ENCODE data around the gene USP48. TPM values are rescaled to one million over a fixed set of nuclear protein-coding genes. Genes with fewer than 3 reads are reported as not detected.

Gene USP48
- total and polyA plus RNA-seq, 2 of the 13 experiments (the other 11 are each of a cell fraction or from before 2014, with no cell fraction given) = 30.4 to 30.7 TPM

DNA sequence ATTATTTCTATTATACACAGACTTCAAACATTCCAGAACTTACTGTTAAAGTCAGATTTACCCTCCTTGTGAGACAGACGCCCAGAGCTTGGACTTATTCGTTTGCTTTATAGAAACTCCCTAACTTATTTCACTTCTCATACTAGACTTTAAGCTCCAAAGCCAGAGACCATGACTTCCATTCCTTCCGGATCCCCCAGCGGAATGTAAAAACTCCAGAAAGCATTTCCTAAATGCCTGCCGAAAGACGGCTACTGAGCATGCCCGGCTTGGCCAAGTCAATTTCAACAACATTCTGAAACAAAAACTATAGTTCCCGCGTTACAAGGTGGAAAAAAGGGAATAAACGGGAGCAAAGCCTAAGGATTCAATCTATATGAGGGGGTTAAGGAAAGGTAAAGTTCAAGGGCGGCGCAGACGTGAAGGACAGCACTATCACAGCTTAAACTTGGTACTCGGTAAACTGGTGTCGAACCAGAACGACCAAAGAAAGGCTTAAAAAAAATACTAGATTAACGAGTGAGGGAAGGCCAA is 1.1 kb downstream of the USP48 start:
- DNase-seq (ENCODE audit: low spot score) (peak; percentile 50), FAIRE-seq (peak; percentile 67), ATAC-seq (no peak)
- peak overlapping the region; percentile 88 for H3K4me2 ChIP-seq (ENCODE audit: low read depth, low read length)
- H3K4me1 ChIP-seq (ENCODE audit: insufficient read depth, low read length) = peaks cover 41% of the 10 kb centered on the region
- WGBS (ENCODE audit: low lambda C conversion rate) = under 1% methylated on average over 17 of the region's 17 CpGs
- ChIA-PET POLR2A (interaction anchor here (0.9 to 2.1 kb wide), 5 partner anchors 44 to 244 kb away, joined by 3 to 6 read pairs (median 3); no protein-coding TSS in a partner anchor), CTCF (ENCODE audit: low intra/inter-chr PET ratio, low total read pairs) (no interaction called here)
- peak overlapping the region; percentile 99 for H3K27ac ChIP-seq (ENCODE audit: extremely low read length, insufficient read depth, low read length)
- BruUV-seq (replicated peaks) = no TSS peak
- H2AFZ ChIP-seq (ENCODE audit: low read length) = peak overlapping the region; percentile 39
- intact Hi-C loops (cut with micrococcal nuclease; ENCODE audit: unreplicated experiment) = loop anchor here (1.0 to 5.0 kb wide), 3 partner anchors 79 to 550 kb away; no protein-coding TSS in a partner anchor
- H3K79me2 ChIP-seq (ENCODE audit: insufficient read depth, low read length) = peaks cover 50% of the 10 kb centered on the region
- no peaks in the 10 kb centered on the region for H3K36me3 ChIP-seq (replicated peaks in 1 of 2; ENCODE audit: control insufficient read depth in 1 of 2, insufficient read depth in 2 of 2, low read length in 2 of 2)
- no peaks in the 10 kb centered on the region for H3K9me3 ChIP-seq (ENCODE audit: low read length)
- H4K20me1 ChIP-seq (ENCODE audit: insufficient read depth, low read length) = peaks cover 19% of the 10 kb centered on the region
- in situ Hi-C loops (cut with HindIII; ENCODE audit: extremely low pct_ligation_motif_present, low pct_unique_long_range_greater_than_20kb) = no loop called here
- peak overlapping the region; percentile 72 to 97 (median 80) for H3K4me3 ChIP-seq (replicated peaks in 1 of 3; ENCODE audit: insufficient read depth in 1 of 3, low read depth in 2 of 3, low read length in 3 of 3)
- H3K9ac ChIP-seq (ENCODE audit: insufficient read depth, low read depth, low read length) = peak overlapping the region; percentile 99
- H3K27me3 ChIP-seq (ENCODE audit: control insufficient read depth in 1 of 2, insufficient read depth in 2 of 2, low read length in 2 of 2) = no peaks in the 10 kb centered on the region; a peak in 1 of 5 replicates
- TF ChIP-seq SNAPC2 (CRISPR knock-in tag; IDR thresholded peaks at IDR 0.05) = no peak
- TF ChIP-seq, protein P1, sequence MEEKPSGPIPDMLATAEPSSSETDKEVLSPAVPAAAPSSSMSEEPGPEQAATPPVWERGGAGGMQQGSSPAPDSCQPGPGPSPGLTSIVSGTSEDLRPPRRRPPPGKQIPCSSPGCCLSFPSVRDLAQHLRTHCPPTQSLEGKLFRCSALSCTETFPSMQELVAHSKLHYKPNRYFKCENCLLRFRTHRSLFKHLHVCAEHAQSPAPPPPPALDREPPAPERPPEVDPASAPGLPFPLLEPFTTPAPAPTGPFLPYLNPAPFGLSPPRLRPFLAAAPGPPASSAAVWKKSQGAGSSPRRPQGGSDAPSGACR (CRISPR knock-in tag; IDR thresholded peaks at IDR 0.05) = 0 out of 2 replicates have a peak, but pooled peaks have one; percentile 13
- TF ChIP-seq SAP130 (CRISPR knock-in tag; IDR thresholded peaks at IDR 0.05; ENCODE audit: low read depth) = peak; percentile 11
- TF ChIP-seq, protein P2, sequence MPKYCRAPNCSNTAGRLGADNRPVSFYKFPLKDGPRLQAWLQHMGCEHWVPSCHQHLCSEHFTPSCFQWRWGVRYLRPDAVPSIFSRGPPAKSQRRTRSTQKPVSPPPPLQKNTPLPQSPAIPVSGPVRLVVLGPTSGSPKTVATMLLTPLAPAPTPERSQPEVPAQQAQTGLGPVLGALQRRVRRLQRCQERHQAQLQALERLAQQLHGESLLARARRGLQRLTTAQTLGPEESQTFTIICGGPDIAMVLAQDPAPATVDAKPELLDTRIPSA (CRISPR knock-in tag; IDR thresholded peaks at IDR 0.05; ENCODE audit: borderline replicate concordance) = no peak
- peak; percentile 54; the same call in 1 of the 2 replicates for TF ChIP-seq PHF21A (CRISPR knock-in tag; IDR thresholded peaks at IDR 0.05)
- TF ChIP-seq GATAD2A (CRISPR knock-in tag; IDR thresholded peaks at IDR 0.05) = 0 out of 2 replicates have a peak, but pooled peaks have one; percentile 5
- no peak for TF ChIP-seq ARHGAP35 (CRISPR knock-in tag; IDR thresholded peaks at IDR 0.05; ENCODE audit: borderline replicate concordance)
- TF ChIP-seq, protein P3, sequence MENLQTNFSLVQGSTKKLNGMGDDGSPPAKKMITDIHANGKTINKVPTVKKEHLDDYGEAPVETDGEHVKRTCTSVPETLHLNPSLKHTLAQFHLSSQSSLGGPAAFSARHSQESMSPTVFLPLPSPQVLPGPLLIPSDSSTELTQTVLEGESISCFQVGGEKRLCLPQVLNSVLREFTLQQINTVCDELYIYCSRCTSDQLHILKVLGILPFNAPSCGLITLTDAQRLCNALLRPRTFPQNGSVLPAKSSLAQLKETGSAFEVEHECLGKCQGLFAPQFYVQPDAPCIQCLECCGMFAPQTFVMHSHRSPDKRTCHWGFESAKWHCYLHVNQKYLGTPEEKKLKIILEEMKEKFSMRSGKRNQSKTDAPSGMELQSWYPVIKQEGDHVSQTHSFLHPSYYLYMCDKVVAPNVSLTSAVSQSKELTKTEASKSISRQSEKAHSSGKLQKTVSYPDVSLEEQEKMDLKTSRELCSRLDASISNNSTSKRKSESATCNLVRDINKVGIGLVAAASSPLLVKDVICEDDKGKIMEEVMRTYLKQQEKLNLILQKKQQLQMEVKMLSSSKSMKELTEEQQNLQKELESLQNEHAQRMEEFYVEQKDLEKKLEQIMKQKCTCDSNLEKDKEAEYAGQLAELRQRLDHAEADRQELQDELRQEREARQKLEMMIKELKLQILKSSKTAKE (CRISPR knock-in tag; IDR thresholded peaks at IDR 0.05; ENCODE audit: borderline replicate concordance) = no peak
- no peak for TF ChIP-seq ZNF101 (CRISPR knock-in tag; IDR thresholded peaks at IDR 0.05; ENCODE audit: borderline replicate concordance, low read depth)
- peak; percentile 53 for TF ChIP-seq TEAD3 (CRISPR knock-in tag; optimal IDR thresholded peaks at IDR 0.05; ENCODE audit: borderline replicate concordance)
- 0 out of 2 replicates have a peak, but pooled peaks have one; percentile 2 for TF ChIP-seq SIN3A (IDR thresholded peaks at IDR 0.05; ENCODE audit: borderline replicate concordance, low read depth, low read length)
- TF ChIP-seq CREM (IDR thresholded peaks at IDR 0.05) = 0 out of 2 replicates have a peak, but pooled peaks have one; percentile 49
- TF ChIP-seq CREM (CRISPR knock-in tag; IDR thresholded peaks at IDR 0.05) = no peak
- no peak for TF ChIP-seq ZSCAN29 (CRISPR knock-in tag; conservative IDR thresholded peaks at IDR 0.05)
- no peak for TF ChIP-seq KLF11 (CRISPR knock-in tag; IDR thresholded peaks at IDR 0.05)
- TF ChIP-seq ZNF660 (CRISPR knock-in tag; IDR thresholded peaks at IDR 0.05; ENCODE audit: borderline replicate concordance, low read depth) = no peak
- TF ChIP-seq ZNF232 (CRISPR knock-in tag; IDR thresholded peaks at IDR 0.05; ENCODE audit: borderline replicate concordance) = no peak
- no peak for TF ChIP-seq ZNF441 (CRISPR knock-in tag; IDR thresholded peaks at IDR 0.05; ENCODE audit: borderline replicate concordance)
- no peak for TF ChIP-seq ZSCAN9 (CRISPR knock-in tag; IDR thresholded peaks at IDR 0.05; ENCODE audit: borderline replicate concordance)
- TF ChIP-seq ONECUT2 (CRISPR knock-in tag; IDR thresholded peaks at IDR 0.05) = no peak
- TF ChIP-seq ZNF337 (CRISPR knock-in tag; IDR thresholded peaks at IDR 0.05; ENCODE audit: borderline replicate concordance, low read depth) = 0 out of 2 replicates have a peak, but pooled peaks have one; percentile 1
- peak; percentile 27; the same call in 1 of the 2 replicates for TF ChIP-seq ZNF430 (CRISPR knock-in tag; IDR thresholded peaks at IDR 0.05)
